Subcutaneous adipose tissue (tissue), 4 donors: Measurements from ENCODE around the gene ATP8A1. TPM values are rescaled to one million over a fixed set of nuclear protein-coding genes. Genes with fewer than 3 reads are reported as not detected.

Experiments
- total RNA-seq, 4 donors: library from RNA; depleted of rRNA; stranded (reverse); fragments of >200 nt; gene quantifications; one replicate each; pipeline ENCODE4 v1.1.0, GENCODE V29; 2016
- TF ChIP-seq, protein P1 (sequence below): fragments of 450-650 bp; IDR thresholded peaks from one replicate; pipeline ENCODE4 v1.5.1; 2016; ENCODE audit warnings: low read depth, mild to moderate bottlenecking, control low read depth, antibody characterized with exemption, moderate library complexity

The ATP8A1 gene
- total RNA-seq, 4 donors from 2014 or later: 17.6 to 38.5 (median 21.0) TPM

- TF ChIP-seq, protein P1, sequence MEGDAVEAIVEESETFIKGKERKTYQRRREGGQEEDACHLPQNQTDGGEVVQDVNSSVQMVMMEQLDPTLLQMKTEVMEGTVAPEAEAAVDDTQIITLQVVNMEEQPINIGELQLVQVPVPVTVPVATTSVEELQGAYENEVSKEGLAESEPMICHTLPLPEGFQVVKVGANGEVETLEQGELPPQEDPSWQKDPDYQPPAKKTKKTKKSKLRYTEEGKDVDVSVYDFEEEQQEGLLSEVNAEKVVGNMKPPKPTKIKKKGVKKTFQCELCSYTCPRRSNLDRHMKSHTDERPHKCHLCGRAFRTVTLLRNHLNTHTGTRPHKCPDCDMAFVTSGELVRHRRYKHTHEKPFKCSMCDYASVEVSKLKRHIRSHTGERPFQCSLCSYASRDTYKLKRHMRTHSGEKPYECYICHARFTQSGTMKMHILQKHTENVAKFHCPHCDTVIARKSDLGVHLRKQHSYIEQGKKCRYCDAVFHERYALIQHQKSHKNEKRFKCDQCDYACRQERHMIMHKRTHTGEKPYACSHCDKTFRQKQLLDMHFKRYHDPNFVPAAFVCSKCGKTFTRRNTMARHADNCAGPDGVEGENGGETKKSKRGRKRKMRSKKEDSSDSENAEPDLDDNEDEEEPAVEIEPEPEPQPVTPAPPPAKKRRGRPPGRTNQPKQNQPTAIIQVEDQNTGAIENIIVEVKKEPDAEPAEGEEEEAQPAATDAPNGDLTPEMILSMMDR: no peak
These were observed 18.6 kb downstream of the ATP8A1 start for GRCh38 chr4:42638321-42638720.

- TF ChIP-seq, protein P1: no peak
These were observed 19.0 kb downstream of the ATP8A1 start for GRCh38 chr4:42637867-42638266.

DNA sequence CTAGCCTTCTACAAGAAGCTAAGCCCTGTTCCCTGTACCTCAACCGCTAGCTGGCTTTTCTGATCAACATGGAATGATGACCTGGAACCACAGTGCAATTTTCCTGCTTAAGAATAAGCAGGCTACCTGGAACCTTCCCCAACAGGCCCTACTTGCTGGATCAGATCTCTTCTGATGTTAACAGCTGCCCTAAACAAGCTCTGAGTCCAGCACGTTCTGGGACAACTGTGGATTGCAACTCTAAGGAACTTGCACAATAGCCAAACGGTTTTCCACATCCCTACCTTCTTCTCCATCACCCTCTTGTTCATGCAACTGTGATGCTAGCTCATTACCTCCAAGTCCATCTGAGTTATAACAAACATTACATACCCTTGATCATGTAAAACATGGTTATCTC, 19.8 kb downstream of the ATP8A1 start:
- TF ChIP-seq, protein P1: no peak

GRCh38 chr4:42636645-42636949, 20.3 kb downstream of the ATP8A1 start:
- TF ChIP-seq, protein P1: no peak

DNA sequence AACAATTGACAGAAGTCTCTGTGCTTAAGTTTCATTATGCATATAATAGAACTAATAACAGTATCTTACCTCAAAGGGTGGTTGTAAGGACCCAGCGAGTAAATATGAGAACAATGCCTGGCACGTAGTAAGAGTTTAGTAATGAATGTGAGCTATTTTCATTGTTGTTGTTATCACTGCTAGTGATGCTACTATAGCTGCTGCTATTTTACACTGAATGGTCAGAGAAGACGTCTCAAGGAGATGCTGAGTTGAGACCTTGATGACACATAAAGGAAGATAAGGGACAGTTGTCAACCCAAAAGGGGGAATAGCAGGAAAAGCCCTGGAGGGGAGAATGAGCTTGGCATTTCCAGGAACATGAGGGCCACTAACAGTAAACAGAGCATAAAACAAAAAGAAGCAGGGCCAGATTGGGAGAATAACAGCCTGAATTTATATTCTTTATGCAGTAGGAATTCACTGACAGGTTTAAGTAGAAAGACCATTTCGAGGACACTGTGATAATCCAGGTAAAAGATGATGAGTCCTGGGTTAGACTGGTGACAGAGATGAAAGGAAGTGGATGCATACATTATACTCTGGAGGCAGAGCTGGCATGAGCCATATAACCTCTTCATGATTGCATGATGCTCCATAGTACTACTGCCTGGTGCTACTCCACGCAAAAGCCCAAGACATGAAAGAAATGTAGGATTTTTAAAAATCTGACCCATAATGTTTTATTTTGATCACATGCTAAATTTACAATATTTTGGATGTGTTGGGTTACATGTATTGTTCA, 23.1 kb downstream of the ATP8A1 start:
- TF ChIP-seq, protein P1: no peak

- TF ChIP-seq, protein P1: no peak
These were observed 24.1 kb downstream of the ATP8A1 start for GRCh38 chr4:42632653-42633382.

- TF ChIP-seq, protein P1: no peak
These were observed 26.0 kb downstream of the ATP8A1 start for GRCh38 chr4:42630908-42631307.
